PC-9 (cell line): ENCODE data around the gene FAM229A. TPM values are rescaled to one million over a fixed set of nuclear protein-coding genes. Genes with fewer than 3 reads are reported as not detected.

Source experiments
- BruUV-seq: library from RNA; stranded (reverse); fragments of 400-500 nt; replicated peaks from 2 replicates; lab custom pipeline; 2021; lab: Mats Ljungman, UMichigan
- CTCF ChIA-PET: fragments of 300-600 bp; sonication (Branson Sonifier 250); formaldehyde crosslinking; loops from one replicate; lab custom pipeline; 2022; ENCODE audit warnings: antibody characterized with exemption; lab: Charles Lee
- POLR2A ChIA-PET: fragments of 300-600 bp; sonication (Branson Sonifier 250); formaldehyde crosslinking; loops from one replicate; lab custom pipeline; 2022; ENCODE audit warnings: antibody characterized with exemption; ENCODE audit not compliant: unreplicated experiment; lab: Charles Lee
- DNase-seq, 2 experiments: peaks; one replicate each; pipeline versions ENCODE4 v3.0.0 to v3.0.0-alpha.2; 2015 to 2022; ENCODE audit warnings: mixed read lengths in 1 of 2
- H2AFZ ChIP-seq: fragments of 200-600 bp; sonication (generic); 2 replicates; pipeline ENCODE4 v1.8.1; 2017; ENCODE audit warnings: antibody characterized with exemption
- H3F3A ChIP-seq: fragments of 200-600 bp; sonication (generic); 2 replicates; pipeline ENCODE4 v1.8.1; 2017; ENCODE audit warnings: antibody characterized with exemption, mild to moderate bottlenecking, low read depth; ENCODE audit not compliant: insufficient read depth
- H3K27ac ChIP-seq: fragments of 200-600 bp; sonication (generic); 2 replicates; pipeline ENCODE4 v1.6.1; 2016; ENCODE audit warnings: mixed run types
- H3K27me3 ChIP-seq: fragments of 200-600 bp; sonication (generic); 2 replicates; pipeline ENCODE4 v1.6.1; 2016; ENCODE audit warnings: low read depth, mixed run types; ENCODE audit not compliant: insufficient read depth
- H3K36me3 ChIP-seq: fragments of 200-600 bp; sonication (generic); 2 replicates; pipeline ENCODE4 v1.6.1; 2016; ENCODE audit warnings: low read depth, mixed run types
- H3K4me1 ChIP-seq: fragments of 200-600 bp; sonication (generic); replicated peaks from 2 replicates; pipeline ENCODE4 v1.6.1; 2016; ENCODE audit warnings: mixed run types; ENCODE audit not compliant: insufficient read depth
- H3K4me2 ChIP-seq: fragments of 200-600 bp; sonication (generic); 2 replicates; pipeline ENCODE4 v1.6.1; 2017; ENCODE audit warnings: mixed run types
- H3K4me3 ChIP-seq: fragments of 200-600 bp; sonication (generic); 2 replicates; pipeline ENCODE4 v1.6.1; 2016; ENCODE audit warnings: mixed run types
- H3K79me2 ChIP-seq: fragments of 200-600 bp; sonication (generic); 2 replicates; pipeline ENCODE4 v1.6.1; 2017; ENCODE audit warnings: low read depth, mixed run types
- H3K9me2 ChIP-seq: fragments of 200-600 bp; sonication (generic); 2 replicates; pipeline ENCODE4 v1.8.1; 2017; ENCODE audit warnings: mild to moderate bottlenecking; ENCODE audit not compliant: insufficient read depth
- H3K9me3 ChIP-seq: fragments of 200-600 bp; sonication (generic); 2 replicates; pipeline ENCODE4 v1.8.1; 2016; ENCODE audit warnings: low read depth; ENCODE audit not compliant: insufficient read depth
- H4K20me1 ChIP-seq: fragments of 200-600 bp; sonication (generic); 2 replicates; pipeline ENCODE4 v1.8.1; 2017; ENCODE audit not compliant: insufficient read depth
- EZH2 ChIP-seq: fragments of 200-600 bp; sonication (generic); IDR thresholded peaks from 2 replicates; pipeline ENCODE4 v1.8.0; 2017; ENCODE audit warnings: antibody characterized with exemption, low read depth
- intact Hi-C: fragments of 100-400 bp; cut with micrococcal nuclease; formaldehyde crosslinking; loops from one replicate; pipeline ENCODE4 v1.10.0; 2022; ENCODE audit not compliant: unreplicated experiment
- total RNA-seq: library from RNA; stranded (reverse); gene quantifications from 2 replicates; pipeline ENCODE4 v1.2.3, GENCODE V29; 2021
- TF ChIP-seq, protein P1 (sequence below): fragments of 200-600 bp; sonication (generic); conservative IDR thresholded peaks from 2 replicates; pipeline ENCODE4 v1.6.1; 2017; ENCODE audit warnings: mixed run types, antibody characterized with exemption, mild to moderate bottlenecking, moderate library complexity

Gene FAM229A
- total RNA-seq, 1 experiment from 2014 or later, result 13.1 TPM

DNA sequence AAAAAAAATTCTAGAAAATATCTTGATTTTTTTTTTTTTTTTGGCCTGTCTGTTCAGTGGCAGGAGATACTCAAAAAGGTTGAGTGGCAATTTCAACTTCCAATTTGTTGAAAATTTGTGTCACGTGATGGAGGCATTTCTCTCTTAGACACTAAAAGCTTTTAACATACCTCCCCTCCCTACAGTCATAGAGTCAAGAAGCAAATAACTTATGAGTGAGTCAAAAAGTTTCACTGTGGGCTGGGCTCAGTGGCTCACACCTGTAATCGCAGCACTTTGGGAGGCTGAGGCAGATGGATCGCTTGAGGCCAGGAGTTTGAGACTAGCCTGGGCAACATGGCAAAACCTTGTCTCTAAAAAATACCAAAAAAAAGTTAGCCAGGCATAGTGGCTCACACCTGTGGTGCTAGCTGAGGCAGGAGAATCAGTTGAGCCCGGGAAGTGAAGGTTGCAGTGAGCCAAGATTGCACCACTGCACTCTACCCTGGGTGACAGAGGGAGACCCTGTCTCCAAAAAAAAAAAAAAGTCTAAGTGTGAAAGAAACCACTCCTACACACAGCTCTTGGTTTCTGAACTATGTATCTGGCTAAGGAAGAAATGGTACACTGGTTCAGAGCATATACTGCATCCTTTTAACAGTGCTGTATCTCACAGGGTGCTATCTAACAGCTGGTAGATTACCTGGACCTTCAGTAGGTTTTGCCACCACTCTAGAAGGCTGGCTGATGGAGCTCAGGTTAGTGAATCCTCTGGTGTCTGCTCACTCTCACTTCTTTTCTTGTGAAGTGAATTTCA is 43.6 kb upstream of the FAM229A start:
- peak in 1 of 2 experiments; percentile 43 for DNase-seq
- H3K9me3 ChIP-seq, result no peaks in the 10 kb centered on the region
- H3K27ac ChIP-seq, result peak overlapping the region; percentile 38
- no TSS peak for BruUV-seq
- CTCF ChIA-PET, result interaction anchor here (0.7 kb wide), 1 partner anchor 590 kb away, joined by 7 read pairs; the partner anchor contains the start of gene SPOCD1
- no peak overlapping the region for H2AFZ ChIP-seq
- no peaks in the 10 kb centered on the region for H3K27me3 ChIP-seq
- peaks cover 23% of the 10 kb centered on the region for H3K4me1 ChIP-seq
- intact Hi-C loops, result no loop called here
- H4K20me1 ChIP-seq, result no peaks in the 10 kb centered on the region
- no peaks in the 10 kb centered on the region for H3K36me3 ChIP-seq
- TF ChIP-seq, protein P1, sequence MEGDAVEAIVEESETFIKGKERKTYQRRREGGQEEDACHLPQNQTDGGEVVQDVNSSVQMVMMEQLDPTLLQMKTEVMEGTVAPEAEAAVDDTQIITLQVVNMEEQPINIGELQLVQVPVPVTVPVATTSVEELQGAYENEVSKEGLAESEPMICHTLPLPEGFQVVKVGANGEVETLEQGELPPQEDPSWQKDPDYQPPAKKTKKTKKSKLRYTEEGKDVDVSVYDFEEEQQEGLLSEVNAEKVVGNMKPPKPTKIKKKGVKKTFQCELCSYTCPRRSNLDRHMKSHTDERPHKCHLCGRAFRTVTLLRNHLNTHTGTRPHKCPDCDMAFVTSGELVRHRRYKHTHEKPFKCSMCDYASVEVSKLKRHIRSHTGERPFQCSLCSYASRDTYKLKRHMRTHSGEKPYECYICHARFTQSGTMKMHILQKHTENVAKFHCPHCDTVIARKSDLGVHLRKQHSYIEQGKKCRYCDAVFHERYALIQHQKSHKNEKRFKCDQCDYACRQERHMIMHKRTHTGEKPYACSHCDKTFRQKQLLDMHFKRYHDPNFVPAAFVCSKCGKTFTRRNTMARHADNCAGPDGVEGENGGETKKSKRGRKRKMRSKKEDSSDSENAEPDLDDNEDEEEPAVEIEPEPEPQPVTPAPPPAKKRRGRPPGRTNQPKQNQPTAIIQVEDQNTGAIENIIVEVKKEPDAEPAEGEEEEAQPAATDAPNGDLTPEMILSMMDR, result no peak
- no peak for TF ChIP-seq EZH2
- H3K9me2 ChIP-seq, result no peaks in the 10 kb centered on the region
- POLR2A ChIA-PET, result no interaction called here
- H3K4me2 ChIP-seq, result no peak overlapping the region
- H3K79me2 ChIP-seq, result no peaks in the 10 kb centered on the region
- no peak overlapping the region for H3K4me3 ChIP-seq
- H3F3A ChIP-seq, result peaks cover 22% of the 10 kb centered on the region

DNA sequence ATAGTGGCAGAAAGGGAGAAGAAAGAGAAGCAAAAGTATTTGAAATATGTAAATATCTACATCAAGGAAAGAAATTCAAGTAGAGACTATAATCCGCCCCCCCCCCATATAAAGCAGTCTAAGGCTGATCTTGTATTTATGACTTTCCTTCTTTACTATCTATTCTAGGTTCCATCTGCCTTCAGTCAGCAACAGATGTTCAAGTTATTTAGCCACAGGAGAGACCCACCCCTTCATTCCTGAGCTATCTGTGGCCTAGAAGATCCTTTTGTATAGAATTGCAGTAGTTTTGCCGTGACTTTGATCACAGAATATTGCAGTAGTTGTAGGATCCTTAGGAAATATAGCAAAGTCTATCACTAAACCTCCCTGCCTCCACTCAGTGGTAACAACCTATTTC is 42.7 kb upstream of the FAM229A start:
- CTCF ChIA-PET, result no interaction called here
- TF ChIP-seq, protein P1, result no peak
- no peak for TF ChIP-seq EZH2
- no TSS peak for BruUV-seq
- Histone ChIP-seq H3K27me3 (no peaks in the 10 kb centered on the region), H3K4me1 (peaks cover 23% of the 10 kb centered on the region), H3K27ac (no peak overlapping the region), H3K9me3 (no peaks in the 10 kb centered on the region), H3K79me2 (no peaks in the 10 kb centered on the region), H2AFZ (no peak overlapping the region), H3F3A (peaks cover 22% of the 10 kb centered on the region), H3K9me2 (no peaks in the 10 kb centered on the region), H3K36me3 (no peaks in the 10 kb centered on the region), H3K4me3 (no peak overlapping the region), H4K20me1 (no peaks in the 10 kb centered on the region), H3K4me2 (no peak overlapping the region)
- intact Hi-C loops, result loop anchor here (5.0 kb wide), 2 partner anchors 247 to 692 kb away; partner anchors contain the start of genes RBBP4 and ZBTB8OS
- POLR2A ChIA-PET, result no interaction called here
- no peak for DNase-seq

DNA sequence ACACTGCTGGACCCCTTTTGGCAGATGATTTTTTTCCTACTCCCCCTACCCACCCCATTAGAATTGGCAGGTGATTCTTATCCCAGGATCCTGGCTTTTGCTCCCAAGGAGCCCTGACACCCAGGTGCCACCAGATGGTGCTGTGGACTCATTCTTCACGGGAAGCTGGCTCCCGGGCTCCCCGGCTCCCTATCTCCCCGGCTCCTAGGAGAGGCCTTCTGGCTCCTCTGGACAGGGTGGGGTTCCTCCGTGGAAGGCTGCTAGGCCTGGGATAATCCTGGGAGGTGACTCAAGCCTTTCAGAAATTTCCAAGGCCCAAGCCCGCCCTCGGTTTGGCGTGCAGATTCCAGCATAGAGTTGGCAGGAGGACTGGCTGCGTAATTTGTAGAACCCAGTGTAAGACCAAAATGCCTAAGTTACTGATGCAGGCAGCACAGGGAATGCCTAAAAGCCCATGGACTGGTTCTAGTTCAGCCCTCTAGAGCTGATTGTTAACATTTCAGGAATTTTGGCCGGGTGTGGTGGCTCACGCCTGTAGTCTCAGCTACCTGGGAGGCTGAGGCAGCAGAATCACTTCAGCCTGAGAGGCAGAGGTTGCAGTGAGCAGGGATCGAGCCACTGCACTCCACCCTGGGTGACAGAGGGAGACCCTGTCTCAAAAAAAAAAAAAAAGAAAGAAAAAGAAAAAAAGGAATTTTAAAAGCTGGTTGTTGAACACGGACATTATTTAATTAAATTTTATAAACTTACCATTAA is 38.8 kb upstream of the FAM229A start:
- H3K4me2 ChIP-seq, result peak overlapping the region; percentile 39
- 0 out of 2 replicates have a peak overlapping the region, but pooled peaks have one; percentile 18 for H2AFZ ChIP-seq
- no peaks in the 10 kb centered on the region for H3K9me2 ChIP-seq
- H3K79me2 ChIP-seq, result no peaks in the 10 kb centered on the region
- H3K4me1 ChIP-seq, result peaks cover 4% of the 10 kb centered on the region
- ChIA-PET CTCF (interaction anchor here (0.5 to 1.2 kb wide), 5 partner anchors 155 to 790 kb away, joined by 3 to 4 read pairs (median 3); no protein-coding TSS in a partner anchor), POLR2A (no interaction called here)
- no peaks in the 10 kb centered on the region for H3K9me3 ChIP-seq
- no peak for TF ChIP-seq EZH2
- TF ChIP-seq, protein P1, result peak; percentile 95
- no peaks in the 10 kb centered on the region for H4K20me1 ChIP-seq
- H3K27me3 ChIP-seq, result no peaks in the 10 kb centered on the region
- H3K4me3 ChIP-seq, result no peak overlapping the region
- peaks cover 2% of the 10 kb centered on the region; the same call in 1 of the 2 replicates for H3F3A ChIP-seq
- BruUV-seq, result no TSS peak
- H3K36me3 ChIP-seq, result no peaks in the 10 kb centered on the region
- peak; percentile 62 to 77 for DNase-seq
- H3K27ac ChIP-seq, result no peak overlapping the region
- intact Hi-C loops, result loop anchor here (1.0 to 5.0 kb wide), 3 partner anchors 13 to 696 kb away; partner anchors contain the start of genes RBBP4 and ZBTB8OS
